Measurements from ENCODE around the gene MNX1. TPM values are rescaled to one million over a fixed set of nuclear protein-coding genes. Genes with fewer than 3 reads are reported as not detected.

MNX1 gene
- total and polyA plus RNA-seq, 2 of the 4 experiments (the other 2 are of a cell fraction) = not detected

DNA sequence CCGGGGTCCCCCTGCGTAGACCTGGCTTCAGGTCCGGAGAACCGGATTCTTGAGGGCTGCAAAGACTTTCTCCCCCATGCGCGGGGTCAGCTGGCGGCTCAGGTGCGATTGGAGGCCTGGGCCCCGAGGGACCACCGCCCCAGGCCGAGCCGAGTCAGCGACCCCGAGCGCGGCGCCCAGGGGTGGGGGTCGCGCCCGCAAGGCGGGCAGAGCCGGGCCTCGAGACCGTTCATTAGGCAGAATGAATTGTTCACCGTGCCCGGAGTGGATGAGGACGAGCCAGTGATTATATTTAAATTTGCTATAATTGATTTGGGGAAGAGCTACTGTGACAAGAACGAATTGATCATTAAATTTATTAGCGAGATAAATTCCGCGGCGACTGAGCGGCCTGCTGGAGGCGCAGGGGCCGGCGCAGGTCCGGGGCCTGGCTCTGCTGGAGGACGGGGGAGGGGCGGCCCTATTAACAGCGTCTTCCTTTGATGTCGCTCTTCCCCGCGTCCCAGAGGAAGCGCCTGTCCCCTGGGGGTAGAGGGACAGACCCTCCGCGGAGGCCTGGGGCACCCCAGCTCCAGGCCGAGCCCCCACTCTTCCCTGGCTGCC is 7.5 kb downstream of the MNX1 start:
- 6% methylated on average over 26 of the region's 47 CpGs; no CpG with 5 or more reads in 1 of the 2 experiments for WGBS, 2 experiments (ENCODE audit: extremely low coverage in 2 of 2, insufficient read length in 1 of 2)
- no peak overlapping the region for H3K27ac ChIP-seq (ENCODE audit: insufficient read depth, low read length)
- no peak overlapping the region for H4K91ac ChIP-seq (ENCODE audit: insufficient read depth, low read depth, low read length)
- H2AFZ ChIP-seq (replicated peaks; ENCODE audit: low read length, poor library complexity) = no peak overlapping the region
- no peak for DNase-seq
- H3K14ac ChIP-seq (replicated peaks; ENCODE audit: low read depth, low read length) = no peak overlapping the region
- H4K5ac ChIP-seq (ENCODE audit: low read depth, low read length) = no peak overlapping the region
- H3K18ac ChIP-seq (ENCODE audit: low read depth, low read length) = no peak overlapping the region
- H4K8ac ChIP-seq (ENCODE audit: low read depth in 2 of 2, low read length in 2 of 2) = no peak overlapping the region
- H3K4me1 ChIP-seq (ENCODE audit: control insufficient read depth, insufficient read depth, low read length) = no peaks in the 10 kb centered on the region
- no peak overlapping the region for H3K56ac ChIP-seq (ENCODE audit: extremely low read depth, insufficient read depth, low read length)
- no peak overlapping the region for H2BK120ac ChIP-seq (ENCODE audit: low read depth, low read length)
- TF ChIP-seq RFX5 (IDR thresholded peaks at IDR 0.05; ENCODE audit: low read depth, low read length) = no peak
- TF ChIP-seq CHD1 (IDR thresholded peaks at IDR 0.05; ENCODE audit: low read depth, low read length) = no peak
- TF ChIP-seq MAZ (IDR thresholded peaks at IDR 0.05; ENCODE audit: borderline replicate concordance, low read depth, low read length) = no peak
- TF ChIP-seq RAD21 (IDR thresholded peaks at IDR 0.05; ENCODE audit: low read length) = no peak
- no peak for TF ChIP-seq MAFK (IDR thresholded peaks at IDR 0.05; ENCODE audit: low read depth, low read length)
- no peak for TF ChIP-seq POLR2A (IDR thresholded peaks at IDR 0.05; ENCODE audit: low read depth, low read length)
- TF ChIP-seq, protein P1, sequence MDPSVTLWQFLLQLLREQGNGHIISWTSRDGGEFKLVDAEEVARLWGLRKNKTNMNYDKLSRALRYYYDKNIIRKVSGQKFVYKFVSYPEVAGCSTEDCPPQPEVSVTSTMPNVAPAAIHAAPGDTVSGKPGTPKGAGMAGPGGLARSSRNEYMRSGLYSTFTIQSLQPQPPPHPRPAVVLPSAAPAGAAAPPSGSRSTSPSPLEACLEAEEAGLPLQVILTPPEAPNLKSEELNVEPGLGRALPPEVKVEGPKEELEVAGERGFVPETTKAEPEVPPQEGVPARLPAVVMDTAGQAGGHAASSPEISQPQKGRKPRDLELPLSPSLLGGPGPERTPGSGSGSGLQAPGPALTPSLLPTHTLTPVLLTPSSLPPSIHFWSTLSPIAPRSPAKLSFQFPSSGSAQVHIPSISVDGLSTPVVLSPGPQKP (IDR thresholded peaks at IDR 0.05; ENCODE audit: borderline replicate concordance, low read depth, low read length) = no peak
- BruUV-seq (replicated peaks) = no TSS peak
- no peak overlapping the region for H3K23ac ChIP-seq (ENCODE audit: low read depth, low read length)
- POLR2A ChIA-PET (ENCODE audit: unreplicated experiment) = no interaction called here
- H2BK15ac ChIP-seq (ENCODE audit: low read depth, low read length) = no peak overlapping the region
- intact Hi-C loops (cut with micrococcal nuclease) (no loop called here), dilution Hi-C loops (cut with HindIII; ENCODE audit: low sequenced_read_pairs, unreplicated experiment) (no loop called here), in situ Hi-C loops (cut with MboI; ENCODE audit: low sequenced_read_pairs) (no loop called here)
- no peak overlapping the region for H2AK5ac ChIP-seq (ENCODE audit: low read depth, low read length)
- no peak overlapping the region for H3K4me2 ChIP-seq (ENCODE audit: low read depth, low read length)
- no peaks in the 10 kb centered on the region for H3K9me1 ChIP-seq (ENCODE audit: insufficient read depth, low read length)
- peaks cover 10% of the 10 kb centered on the region for H3K9me3 ChIP-seq (ENCODE audit: control insufficient read depth, insufficient read depth, low read length)
- no peaks in the 10 kb centered on the region for H3K79me1 ChIP-seq (ENCODE audit: low read depth in 1 of 2, low read length in 2 of 2)
- H3K9ac ChIP-seq (ENCODE audit: low read depth, low read length) = no peak overlapping the region
- no peak overlapping the region for H3K4me3 ChIP-seq (ENCODE audit: insufficient read depth, low read depth, low read length)
- H2BK5ac ChIP-seq (ENCODE audit: low read depth, low read length, poor library complexity, severe bottlenecking) = no peak overlapping the region
- peaks cover 96% of the 10 kb centered on the region for H3K27me3 ChIP-seq (ENCODE audit: control insufficient read depth, insufficient read depth, low read length)
- no peak overlapping the region for H2BK20ac ChIP-seq (ENCODE audit: low read depth, low read length)
- ATAC-seq (ENCODE audit: low read depth) = no peak
- H4K20me1 ChIP-seq (ENCODE audit: insufficient read depth, low read length) = no peaks in the 10 kb centered on the region; the same call in 1 of the 2 replicates
- no peaks in the 10 kb centered on the region for H3K36me3 ChIP-seq (ENCODE audit: control insufficient read depth, insufficient read depth, low read length)
- no peak overlapping the region for H3K4ac ChIP-seq (ENCODE audit: low read depth, low read length)
- H2AK9ac ChIP-seq (replicated peaks; ENCODE audit: low read depth, low read length, poor library complexity) = no peak overlapping the region
- CTCF ChIA-PET = no interaction called here

Data from IMR-90 (cell line).